GM23248 (cell line): ENCODE measurements around the gene RIOK1. TPM values are rescaled to one million over a fixed set of nuclear protein-coding genes. Genes with fewer than 3 reads are reported as not detected.

Experiments
- DNase-seq: peaks from one replicate; pipeline ENCODE4 v3.0.0-alpha.2; 2015
- H2AFZ ChIP-seq: fragments of 200-600 bp; sonication (generic); 2 replicates; pipeline ENCODE4 v1.6.1; 2016; ENCODE audit warnings: antibody characterized with exemption
- H3F3A ChIP-seq: fragments of 200-600 bp; sonication (generic); 2 replicates; pipeline ENCODE4 v1.6.1; 2016; ENCODE audit warnings: mild to moderate bottlenecking, antibody characterized with exemption, mixed run types; ENCODE audit not compliant: insufficient read depth
- H3K27ac ChIP-seq: fragments of 200-600 bp; sonication (generic); 2 replicates; pipeline ENCODE4 v1.5.1; 2016; ENCODE audit warnings: mild to moderate bottlenecking
- H3K27me3 ChIP-seq: fragments of 200-600 bp; sonication (generic); replicated peaks from 2 replicates; pipeline ENCODE4 v1.6.1; 2016; ENCODE audit warnings: mild to moderate bottlenecking; ENCODE audit not compliant: insufficient read depth
- H3K36me3 ChIP-seq: fragments of 200-600 bp; sonication (generic); 2 replicates; pipeline ENCODE4 v1.6.1; 2016; ENCODE audit warnings: low read depth, mild to moderate bottlenecking
- H3K4me1 ChIP-seq: fragments of 200-600 bp; sonication (generic); 2 replicates; pipeline ENCODE4 v1.6.1; 2016; ENCODE audit warnings: mild to moderate bottlenecking; ENCODE audit not compliant: insufficient read depth
- H3K4me2 ChIP-seq: fragments of 200-600 bp; sonication (generic); one replicate; pipeline ENCODE4 v1.6.1; 2016; ENCODE audit warnings: mild to moderate bottlenecking; ENCODE audit not compliant: unreplicated experiment
- H3K4me3 ChIP-seq: fragments of 200-600 bp; sonication (generic); 2 replicates; pipeline ENCODE4 v1.5.1; 2016; ENCODE audit warnings: mild to moderate bottlenecking
- H3K79me2 ChIP-seq: fragments of 200-600 bp; sonication (generic); 2 replicates; pipeline ENCODE4 v1.6.1; 2016; ENCODE audit warnings: mild to moderate bottlenecking; ENCODE audit not compliant: insufficient read depth
- H3K9ac ChIP-seq: fragments of 200-600 bp; sonication (generic); 2 replicates; pipeline ENCODE4 v1.6.1; 2016; ENCODE audit warnings: mild to moderate bottlenecking
- H3K9me2 ChIP-seq: fragments of 200-600 bp; sonication (generic); 2 replicates; pipeline ENCODE4 v1.6.1; 2016; ENCODE audit warnings: mixed run types, mild to moderate bottlenecking, moderate library complexity; ENCODE audit not compliant: insufficient read depth
- H3K9me3 ChIP-seq: fragments of 200-600 bp; sonication (generic); one replicate; pipeline ENCODE4 v1.6.1; 2017; ENCODE audit warnings: low read depth
- H4K20me1 ChIP-seq: fragments of 200-600 bp; sonication (generic); 2 replicates; pipeline ENCODE4 v1.6.0; 2016; ENCODE audit not compliant: insufficient read depth
- EZH2 ChIP-seq: fragments of 200-600 bp; sonication (generic); IDR thresholded peaks from 2 replicates; pipeline ENCODE4 v1.6.1; 2018; ENCODE audit warnings: antibody characterized with exemption, mild to moderate bottlenecking; ENCODE audit not compliant: insufficient read depth, poor library complexity, severe bottlenecking
- EZH2phosphoT487 ChIP-seq: fragments of 200-600 bp; sonication (generic); IDR thresholded peaks from 2 replicates; pipeline ENCODE4 v1.6.1; 2018; ENCODE audit warnings: antibody characterized with exemption, moderate library complexity, mild to moderate bottlenecking, low read depth; ENCODE audit not compliant: insufficient read depth
- WGBS, 2 experiments: methylation state at CpG; one replicate each; pipeline ENCODE4 v1.1.6; 2015 to 2017; ENCODE audit warnings: low lambda C conversion rate in 2 of 2, low coverage in 1 of 2; ENCODE audit errors: missing lambda C conversion rate in 2 of 2; 5-methylcytosine and 5-hydroxymethylcytosine counted together
- in situ Hi-C: fragments of 300-500 bp; cut with MboI; formaldehyde crosslinking; loops from 2 replicates; pipeline ENCODE4 v1.15.0; 2020
- polyA plus RNA-seq: library from polyadenylated mRNA; unstranded; fragments of >200 nt; fragmentation: Nextera tagmentation; extraction: Ambion mirVana; gene quantifications from 2 replicates; pipeline ENCODE4 v1.2.1, GENCODE V29; 2016
- total RNA-seq: library from RNA; depleted of rRNA; stranded (reverse); fragments of >200 nt; shearing (Covaris generic); gene quantifications from 2 replicates; pipeline ENCODE4 v1.2.3, GENCODE V29; 2014

The RIOK1 gene
- total and polyA plus RNA-seq, 2 experiments from 2014 or later, result 22.4 to 22.5 TPM

DNA sequence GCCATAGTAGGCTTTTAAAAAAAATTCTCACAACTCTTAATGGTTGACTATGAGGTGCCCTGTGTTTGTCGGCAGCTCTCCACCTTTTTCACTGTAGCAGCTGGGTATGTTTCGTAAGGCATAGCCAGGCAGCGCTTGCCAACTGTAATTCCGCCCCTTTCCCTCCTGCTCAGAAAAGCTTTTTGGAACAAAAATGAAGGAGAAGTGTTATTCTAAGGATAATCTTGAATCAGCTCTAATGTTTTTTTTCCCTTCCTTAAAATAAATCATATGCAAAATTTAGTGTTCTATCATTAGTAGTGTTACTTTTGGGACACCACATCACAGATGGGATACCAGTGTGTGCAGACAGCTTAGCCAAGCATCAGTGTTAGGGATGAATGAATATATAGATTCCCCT is 21.2 kb downstream of the RIOK1 start:
- Histone ChIP-seq H3K79me2 (no peaks in the 10 kb centered on the region), H3K9ac (no peak overlapping the region), H4K20me1 (no peaks in the 10 kb centered on the region), H3K36me3 (peaks cover 53% of the 10 kb centered on the region), H3K27me3 (no peaks in the 10 kb centered on the region), H3K4me1 (peaks cover 19% of the 10 kb centered on the region), H2AFZ (no peak overlapping the region), H3K9me3 (no peaks in the 10 kb centered on the region), H3K4me2 (no peak overlapping the region), H3K9me2 (no peaks in the 10 kb centered on the region), H3K4me3 (no peak overlapping the region), H3F3A (peaks cover 16% of the 10 kb centered on the region; the same call in 1 of the 2 replicates), H3K27ac (no peak overlapping the region)
- TF ChIP-seq EZH2 (no peak), EZH2phosphoT487 (no peak)
- WGBS, 2 experiments, result 98 to 99% methylated on average over 4 of the region's 4 CpGs
- in situ Hi-C loops, result no loop called here
- no peak for DNase-seq

GRCh38 chr6:7411328-7411727 is 21.7 kb downstream of the RIOK1 start:
- 96 to 100% methylated on average over 2 of the region's 2 CpGs for WGBS, 2 experiments
- Histone ChIP-seq H3K9me2 (no peaks in the 10 kb centered on the region), H3K79me2 (no peaks in the 10 kb centered on the region), H3K9ac (no peak overlapping the region), H3K36me3 (peaks cover 54% of the 10 kb centered on the region), H3K27me3 (no peaks in the 10 kb centered on the region), H3K4me1 (peaks cover 19% of the 10 kb centered on the region), H3K27ac (no peak overlapping the region), H2AFZ (no peak overlapping the region), H4K20me1 (no peaks in the 10 kb centered on the region), H3F3A (peaks cover 16% of the 10 kb centered on the region; the same call in 1 of the 2 replicates), H3K4me3 (no peak overlapping the region), H3K4me2 (no peak overlapping the region), H3K9me3 (no peaks in the 10 kb centered on the region)
- in situ Hi-C loops, result no loop called here
- no peak for DNase-seq
- no peak for TF ChIP-seq EZH2
- no peak for TF ChIP-seq EZH2phosphoT487

- H3K4me3 ChIP-seq, result no peak overlapping the region
- no peak overlapping the region for H3K4me2 ChIP-seq
- 0 out of 2 replicates have a peak overlapping the region, but pooled peaks have one; percentile 63 for H3K27ac ChIP-seq
- no peaks in the 10 kb centered on the region for H3K9me3 ChIP-seq
- in situ Hi-C loops, result no loop called here
- 100% methylated on average over 2 of the region's 2 CpGs for WGBS, 2 experiments
- H3K4me1 ChIP-seq, result peaks cover 19% of the 10 kb centered on the region
- no peaks in the 10 kb centered on the region for H3K79me2 ChIP-seq
- H3K36me3 ChIP-seq, result peaks cover 48% of the 10 kb centered on the region
- H3K9me2 ChIP-seq, result no peaks in the 10 kb centered on the region
- no peak for DNase-seq
- peak overlapping the region; percentile 16 for H3K9ac ChIP-seq
- H3F3A ChIP-seq, result peaks cover 16% of the 10 kb centered on the region; the same call in 1 of the 2 replicates
- TF ChIP-seq EZH2 (no peak), EZH2phosphoT487 (no peak)
- no peaks in the 10 kb centered on the region for H4K20me1 ChIP-seq
- no peaks in the 10 kb centered on the region for H3K27me3 ChIP-seq
- H2AFZ ChIP-seq, result no peak overlapping the region
Measured at GRCh38 chr6:7413151-7413823, 23.7 kb downstream of the RIOK1 start.

- Histone ChIP-seq H3K36me3 (peaks cover 48% of the 10 kb centered on the region), H3K4me2 (peak overlapping the region; percentile 63), H3K4me3 (no peak overlapping the region), H2AFZ (peak overlapping the region; percentile 55), H3K27me3 (no peaks in the 10 kb centered on the region), H3K9me3 (no peaks in the 10 kb centered on the region), H3K9ac (peak overlapping the region; percentile 53; the same call in 1 of the 2 replicates), H3K79me2 (no peaks in the 10 kb centered on the region), H3K27ac (peak overlapping the region; percentile 63), H3K4me1 (peaks cover 19% of the 10 kb centered on the region), H4K20me1 (no peaks in the 10 kb centered on the region), H3F3A (peaks cover 16% of the 10 kb centered on the region; the same call in 1 of the 2 replicates), H3K9me2 (no peaks in the 10 kb centered on the region)
- WGBS, 2 experiments, result 28 to 39% methylated on average over 7 of the region's 7 CpGs
- in situ Hi-C loops, result no loop called here
- TF ChIP-seq EZH2phosphoT487 (no peak), EZH2 (no peak)
- DNase-seq, result peak; percentile 94
Measured at GRCh38 chr6:7414811-7415210, 25.2 kb downstream of the RIOK1 start.
